Trophoblast cell (in vitro differentiated cells and primary cell): ENCODE measurements around the gene GGT7.

Source experiments
- DNase-seq, 2 donors: peaks; one replicate each; pipeline ENCODE4 v3.0.0-alpha.2; 2016
- H2AFZ ChIP-seq: 2 replicates; pipeline ENCODE4 v1.6.1; 2013; ENCODE audit warnings: low read length, moderate library complexity, mild to moderate bottlenecking; ENCODE audit not compliant: insufficient read depth, poor library complexity
- H2AK5ac ChIP-seq: 2 replicates; pipeline ENCODE4 v1.6.1; 2013; ENCODE audit warnings: mild to moderate bottlenecking, low read length
- H2BK120ac ChIP-seq: 2 replicates; pipeline ENCODE4 v1.6.1; 2013; ENCODE audit warnings: low read length, mild to moderate bottlenecking, moderate library complexity; ENCODE audit not compliant: insufficient read depth, poor library complexity
- H2BK12ac ChIP-seq: 2 replicates; pipeline ENCODE4 v1.6.1; 2013; ENCODE audit warnings: mild to moderate bottlenecking, low read length, moderate library complexity
- H2BK5ac ChIP-seq: 2 replicates; pipeline ENCODE4 v1.6.1; 2013; ENCODE audit warnings: low read length, low read depth, moderate library complexity, mild to moderate bottlenecking; ENCODE audit not compliant: poor library complexity
- H3K14ac ChIP-seq: 2 replicates; pipeline ENCODE4 v1.6.1; 2013; ENCODE audit warnings: mild to moderate bottlenecking, low read length
- H3K18ac ChIP-seq: 2 replicates; pipeline ENCODE4 v1.6.1; 2013; ENCODE audit warnings: mild to moderate bottlenecking, low read length
- H3K23ac ChIP-seq: 2 replicates; pipeline ENCODE4 v1.6.1; 2013; ENCODE audit warnings: low read length
- H3K27ac ChIP-seq: 2 replicates; pipeline ENCODE4 v1.5.1; 2013; ENCODE audit warnings: low read depth, mild to moderate bottlenecking, inconsistent platforms, low read length, moderate library complexity
- H3K27me3 ChIP-seq: 2 replicates; pipeline ENCODE4 v1.6.1; 2013; ENCODE audit warnings: inconsistent platforms, mild to moderate bottlenecking, low read length, moderate library complexity; ENCODE audit not compliant: insufficient read depth
- H3K36me3 ChIP-seq, 2 experiments: 1 replicate in 1 of 2; 2 replicates in 1 of 2; pipeline ENCODE4 v1.6.1; 2013; ENCODE audit warnings: low read length in 2 of 2, mild to moderate bottlenecking in 2 of 2, moderate library complexity in 1 of 2; ENCODE audit not compliant: insufficient read depth in 2 of 2, control insufficient read depth in 1 of 2
- H3K4ac ChIP-seq: 2 replicates; pipeline ENCODE4 v1.6.1; 2013; ENCODE audit warnings: low read depth, mild to moderate bottlenecking, low read length, moderate library complexity
- H3K4me1 ChIP-seq, 2 experiments: 1 replicate in 1 of 2; 2 replicates in 1 of 2; pipeline ENCODE4 v1.6.1; 2013; ENCODE audit warnings: low read length in 2 of 2, mild to moderate bottlenecking in 2 of 2, moderate library complexity in 1 of 2; ENCODE audit not compliant: insufficient read depth in 2 of 2, control insufficient read depth in 1 of 2
- H3K4me2 ChIP-seq: 2 replicates; pipeline ENCODE4 v1.6.1; 2013; ENCODE audit warnings: inconsistent platforms, mild to moderate bottlenecking, low read length, moderate library complexity
- H3K4me3 ChIP-seq: 2 replicates; pipeline ENCODE4 v1.5.1; 2013; ENCODE audit warnings: mild to moderate bottlenecking, low read depth, low read length, inconsistent platforms
- H3K79me1 ChIP-seq: one replicate; pipeline ENCODE4 v1.6.1; 2013; ENCODE audit warnings: low read length
- H3K79me2 ChIP-seq: 2 replicates; pipeline ENCODE4 v1.6.1; 2013; ENCODE audit warnings: low read length, mild to moderate bottlenecking; ENCODE audit not compliant: control insufficient read depth, insufficient read depth, poor library complexity
- H3K9ac ChIP-seq: 2 replicates; pipeline ENCODE4 v1.6.1; 2013; ENCODE audit warnings: mild to moderate bottlenecking, low read length
- H3K9me3 ChIP-seq: 2 replicates; pipeline ENCODE4 v1.6.1; 2013; ENCODE audit warnings: low read depth, mild to moderate bottlenecking, control low read depth, inconsistent platforms, low read length; ENCODE audit not compliant: insufficient read depth
- H4K12ac ChIP-seq: 2 replicates; pipeline ENCODE4 v1.6.1; 2013; ENCODE audit warnings: low read depth, mild to moderate bottlenecking, low read length, moderate library complexity
- H4K8ac ChIP-seq: 2 replicates; pipeline ENCODE4 v1.6.1; 2013; ENCODE audit warnings: low read depth, mild to moderate bottlenecking, low read length, moderate library complexity
- H4K91ac ChIP-seq: one replicate; pipeline ENCODE4 v1.6.1; 2013; ENCODE audit warnings: low read depth, mild to moderate bottlenecking, low read length, moderate library complexity
- WGBS: extraction: QIAGEN DNeasy Blood & Tissue Kit; methylation state at CpG from one replicate; pipeline ENCODE4 v1.1.7; 2013; ENCODE audit warnings: missing lambda C conversion rate; ENCODE audit not compliant: insufficient read length, insufficient coverage; ENCODE audit errors: extremely low coverage; 5-methylcytosine and 5-hydroxymethylcytosine counted together

GGT7 gene

DNA sequence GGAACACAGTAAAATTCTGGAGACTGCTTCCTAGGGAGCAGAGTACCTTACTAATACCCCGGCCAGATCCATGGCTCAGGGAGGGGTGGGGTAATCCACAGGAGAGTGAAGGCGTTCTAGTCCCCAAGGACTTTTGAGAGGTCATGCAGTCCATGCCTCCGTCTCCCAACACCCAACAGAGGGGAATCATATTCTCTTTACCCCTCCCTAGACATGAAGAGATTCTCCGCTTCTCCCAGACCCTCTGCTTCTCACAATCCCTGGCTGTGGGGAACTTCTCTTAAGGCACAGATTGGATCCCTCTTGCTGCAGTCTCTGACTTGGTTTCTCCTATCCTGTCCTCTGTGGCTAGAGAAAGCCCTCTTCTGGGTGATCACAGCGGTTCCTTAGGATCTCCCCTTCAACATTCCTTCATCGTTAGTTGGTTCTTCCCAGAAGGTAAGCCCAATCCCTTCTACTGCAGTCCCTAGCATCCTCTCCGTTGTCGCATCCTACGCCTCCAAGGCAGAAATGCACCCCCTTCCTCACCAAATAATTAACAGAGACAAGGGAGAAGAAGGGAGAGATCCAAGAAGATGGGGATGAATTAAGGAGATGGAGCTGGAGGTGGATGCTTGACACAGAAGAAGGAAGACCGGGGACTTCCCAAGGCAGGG, 562 bp downstream of the GGT7 start:
- peaks cover 8% of the 10 kb centered on the region for H3K79me2 ChIP-seq
- H2AK5ac ChIP-seq, result no peak overlapping the region
- H3K9ac ChIP-seq, result no peak overlapping the region
- peak overlapping the region; percentile 67 for H4K91ac ChIP-seq
- H4K12ac ChIP-seq, result peak overlapping the region; percentile 44
- H3K14ac ChIP-seq, result peak overlapping the region; percentile 64
- no peak overlapping the region for H3K23ac ChIP-seq
- H3K9me3 ChIP-seq, result no peaks in the 10 kb centered on the region
- H3K4me2 ChIP-seq, result peak overlapping the region; percentile 71
- peak overlapping the region; percentile 41 for H3K18ac ChIP-seq
- WGBS, result no CpG with 5 or more reads among the region's 10 CpGs
- DNase-seq, result no peak
- peak overlapping the region; percentile 61 for H2BK120ac ChIP-seq
- peak overlapping the region; percentile 73 for H3K4me3 ChIP-seq
- H3K79me1 ChIP-seq, result peaks cover 8% of the 10 kb centered on the region
- H2BK5ac ChIP-seq, result no peak overlapping the region
- H3K27me3 ChIP-seq, result no peaks in the 10 kb centered on the region
- H3K4me1 ChIP-seq, result peaks cover 4 to 17% of the 10 kb centered on the region in 2 experiments
- no peak overlapping the region for H3K27ac ChIP-seq
- peak overlapping the region; percentile 4 for H2BK12ac ChIP-seq
- peak overlapping the region; percentile 50 for H3K4ac ChIP-seq
- peak overlapping the region; percentile 58 for H2AFZ ChIP-seq
- H3K36me3 ChIP-seq, result no peaks in the 10 kb centered on the region
- peak overlapping the region; percentile 80 for H4K8ac ChIP-seq

DNA sequence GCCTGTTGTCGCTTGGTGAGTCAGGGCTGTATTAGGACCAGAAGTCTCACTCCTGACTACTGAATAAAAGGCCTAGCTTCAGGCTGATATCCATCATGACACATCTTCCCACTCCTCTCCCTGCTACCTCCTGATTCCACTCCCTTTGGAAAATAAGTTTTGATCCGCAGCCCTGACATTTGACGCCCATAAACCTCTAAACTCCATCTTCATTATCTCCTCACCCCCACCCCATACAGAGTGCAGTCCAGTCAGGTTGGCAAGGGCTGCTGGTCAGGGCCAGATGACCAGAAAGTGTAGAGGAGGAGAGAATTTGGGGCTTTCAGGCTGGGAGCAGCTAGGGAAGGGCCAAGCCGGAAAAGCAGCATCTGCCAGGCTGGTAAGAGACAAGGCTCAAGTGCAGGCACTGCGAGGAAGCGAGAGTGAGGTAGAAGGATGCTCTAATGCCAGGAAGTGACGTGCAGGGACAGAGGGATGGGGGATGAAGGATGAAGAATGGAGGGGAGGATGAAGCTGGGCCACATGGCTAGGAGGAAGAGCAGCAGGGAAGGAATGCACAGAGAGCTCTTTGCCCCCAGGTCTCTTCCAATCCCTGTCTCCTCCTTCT, 1.2 kb downstream of the GGT7 start:
- peak overlapping the region; percentile 41 for H3K4me3 ChIP-seq
- H2BK5ac ChIP-seq, result no peak overlapping the region
- H3K14ac ChIP-seq, result no peak overlapping the region
- no peaks in the 10 kb centered on the region for H3K27me3 ChIP-seq
- no peak overlapping the region for H4K91ac ChIP-seq
- H3K36me3 ChIP-seq, result no peaks in the 10 kb centered on the region
- peaks cover 4 to 17% of the 10 kb centered on the region in 2 experiments for H3K4me1 ChIP-seq
- H3K23ac ChIP-seq, result no peak overlapping the region
- H3K4ac ChIP-seq, result no peak overlapping the region
- H3K18ac ChIP-seq, result no peak overlapping the region
- peaks cover 3% of the 10 kb centered on the region for H3K79me2 ChIP-seq
- H4K12ac ChIP-seq, result no peak overlapping the region
- H3K9me3 ChIP-seq, result no peaks in the 10 kb centered on the region
- no peak overlapping the region for H2BK12ac ChIP-seq
- H2AK5ac ChIP-seq, result no peak overlapping the region
- H2BK120ac ChIP-seq, result no peak overlapping the region
- no peak overlapping the region for H3K9ac ChIP-seq
- no peak for DNase-seq
- H3K4me2 ChIP-seq, result peak overlapping the region; percentile 71
- H3K79me1 ChIP-seq, result peaks cover 5% of the 10 kb centered on the region
- H4K8ac ChIP-seq, result no peak overlapping the region
- H2AFZ ChIP-seq, result no peak overlapping the region
- no CpG with 5 or more reads among the region's 7 CpGs for WGBS
- H3K27ac ChIP-seq, result no peak overlapping the region

DNA sequence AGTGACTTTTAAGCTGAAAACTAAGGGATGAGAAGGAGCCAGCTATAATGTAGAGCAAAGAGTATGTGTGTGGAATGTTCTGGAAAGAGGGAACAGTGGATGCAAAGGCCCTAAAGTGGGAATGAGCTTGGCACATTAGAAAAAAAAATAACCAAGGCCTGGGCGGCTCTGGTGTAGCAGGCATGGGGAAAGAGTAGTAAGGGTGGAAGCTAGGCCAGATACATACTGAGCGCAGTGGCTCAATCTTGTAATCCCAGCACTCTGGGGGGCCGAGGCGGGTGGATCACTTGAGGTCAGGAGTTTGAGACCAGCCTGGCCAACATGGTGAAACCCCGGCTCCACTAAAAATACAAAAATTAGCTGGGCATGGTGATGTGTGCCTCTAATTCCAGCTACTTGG, 8.4 kb downstream of the GGT7 start:
- no peak overlapping the region for H2BK120ac ChIP-seq
- no peak overlapping the region for H3K4ac ChIP-seq
- H3K9ac ChIP-seq, result no peak overlapping the region
- DNase-seq, result no peak
- no peaks in the 10 kb centered on the region for H3K27me3 ChIP-seq
- no CpG with 5 or more reads among the region's 5 CpGs for WGBS
- H3K79me1 ChIP-seq, result no peaks in the 10 kb centered on the region
- no peak overlapping the region for H3K4me3 ChIP-seq
- H4K8ac ChIP-seq, result no peak overlapping the region
- no peak overlapping the region for H3K4me2 ChIP-seq
- H2AK5ac ChIP-seq, result no peak overlapping the region
- H3K4me1 ChIP-seq, result no peaks in the 10 kb centered on the region
- H2BK12ac ChIP-seq, result no peak overlapping the region
- no peak overlapping the region for H4K91ac ChIP-seq
- no peak overlapping the region for H4K12ac ChIP-seq
- no peak overlapping the region for H3K23ac ChIP-seq
- H3K27ac ChIP-seq, result no peak overlapping the region
- peaks cover 2% of the 10 kb centered on the region for H3K9me3 ChIP-seq
- H3K36me3 ChIP-seq, result peaks cover 8 to 17% of the 10 kb centered on the region in 2 experiments
- H2BK5ac ChIP-seq, result no peak overlapping the region
- H3K18ac ChIP-seq, result no peak overlapping the region
- H3K14ac ChIP-seq, result no peak overlapping the region
- no peaks in the 10 kb centered on the region for H3K79me2 ChIP-seq
- H2AFZ ChIP-seq, result no peak overlapping the region

GRCh38 chr20:34863421-34863965, 9.2 kb downstream of the GGT7 start:
- Histone ChIP-seq H3K4me2 (no peak overlapping the region), H3K4me3 (no peak overlapping the region), H3K14ac (no peak overlapping the region), H3K79me2 (no peaks in the 10 kb centered on the region), H3K27me3 (no peaks in the 10 kb centered on the region), H4K91ac (no peak overlapping the region), H3K9me3 (peaks cover 2% of the 10 kb centered on the region), H2BK5ac (no peak overlapping the region), H4K12ac (no peak overlapping the region), H3K4ac (no peak overlapping the region), H3K9ac (no peak overlapping the region), H2AFZ (no peak overlapping the region), H3K4me1 (no peaks in the 10 kb centered on the region), H3K36me3 (peaks cover 8 to 19% of the 10 kb centered on the region in 2 experiments), H3K79me1 (no peaks in the 10 kb centered on the region), H3K23ac (no peak overlapping the region), H4K8ac (no peak overlapping the region), H2BK12ac (no peak overlapping the region), H3K27ac (no peak overlapping the region), H3K18ac (no peak overlapping the region), H2BK120ac (no peak overlapping the region), H2AK5ac (no peak overlapping the region)
- no peak for DNase-seq
- no CpG with 5 or more reads among the region's 32 CpGs for WGBS
